SK-N-SH treated with all-trans-retinoic acid at 6 μM for 48 hours (cell line): Measurements from ENCODE around the gene CD151.

Source experiments
- ATAC-seq: fragments of 200-7000 bp; cut with Tn5 transposase; 3 replicates; pipeline ENCODE4 v1.9.1; 2020; ENCODE audit warnings: mild to moderate bottlenecking, moderate library complexity
- ARNTL ChIP-seq: fragments of 450-650 bp; formaldehyde crosslinking; IDR thresholded peaks from 2 replicates; pipeline ENCODE4 v1.5.0; 2020; ENCODE audit warnings: low read depth, mild to moderate bottlenecking, moderate library complexity, borderline replicate concordance
- BACH2 ChIP-seq: fragments of 250-450 bp; sonication (Bioruptor Pico); IDR thresholded peaks from 2 replicates; pipeline ENCODE4 v1.9.0; 2021; ENCODE audit warnings: mild to moderate bottlenecking, borderline replicate concordance
- CSDC2 ChIP-seq: fragments of 250-450 bp; sonication (Bioruptor Pico); IDR thresholded peaks from 2 replicates; pipeline ENCODE4 v1.5.0; 2020; ENCODE audit warnings: mild to moderate bottlenecking, moderate library complexity
- ESRRG ChIP-seq: fragments of 250-450 bp; sonication (Bioruptor Pico); IDR thresholded peaks from 2 replicates; pipeline ENCODE4 v1.6.1; 2021; ENCODE audit warnings: mild to moderate bottlenecking
- GLIS3 ChIP-seq: fragments of 250-450 bp; sonication (Bioruptor Pico); IDR thresholded peaks from 2 replicates; pipeline ENCODE4 v1.5.0; 2020; ENCODE audit warnings: mild to moderate bottlenecking, moderate library complexity
- ISL1 ChIP-seq: fragments of 250-450 bp; sonication (Bioruptor Pico); IDR thresholded peaks from 2 replicates; pipeline ENCODE4 v2.1.2; 2022; ENCODE audit warnings: mild to moderate bottlenecking, moderate library complexity
- OSR1 ChIP-seq: fragments of 250-450 bp; sonication (Bioruptor Pico); IDR thresholded peaks from 2 replicates; pipeline ENCODE4 v1.8.0; 2022; ENCODE audit warnings: moderate library complexity, mild to moderate bottlenecking, inconsistent platforms
- PATZ1 ChIP-seq: fragments of 250-450 bp; sonication (Bioruptor Pico); IDR thresholded peaks from 2 replicates; pipeline ENCODE4 v1.8.0; 2020; ENCODE audit warnings: mild to moderate bottlenecking, moderate library complexity, borderline replicate concordance
- POU6F1 ChIP-seq: fragments of 250-450 bp; sonication (Bioruptor Pico); IDR thresholded peaks from 2 replicates; pipeline ENCODE4 v1.8.0; 2021; ENCODE audit warnings: low read depth, mild to moderate bottlenecking, moderate library complexity, borderline replicate concordance
- PPARA ChIP-seq: fragments of 250-450 bp; sonication (Bioruptor Pico); IDR thresholded peaks from 2 replicates; pipeline ENCODE4 v1.5.0; 2020; ENCODE audit warnings: mild to moderate bottlenecking, borderline replicate concordance
- RARB ChIP-seq: fragments of 250-450 bp; sonication (Bioruptor Pico); IDR thresholded peaks from 2 replicates; pipeline ENCODE4 v1.8.0; 2021; ENCODE audit warnings: mild to moderate bottlenecking, moderate library complexity
- SNAI2 ChIP-seq: fragments of 250-450 bp; sonication (Bioruptor Pico); IDR thresholded peaks from 2 replicates; pipeline ENCODE4 v1.5.0; 2020; ENCODE audit warnings: mild to moderate bottlenecking, moderate library complexity
- TCF4 ChIP-seq: fragments of 250-450 bp; sonication (Bioruptor Pico); IDR thresholded peaks from 2 replicates; pipeline ENCODE4 v1.8.0; 2021; ENCODE audit warnings: mild to moderate bottlenecking, moderate library complexity, borderline replicate concordance
- TOX ChIP-seq: fragments of 250-450 bp; sonication (Bioruptor Pico); IDR thresholded peaks from 2 replicates; pipeline ENCODE4 v1.8.0; 2021; ENCODE audit warnings: mild to moderate bottlenecking, moderate library complexity, borderline replicate concordance
- TSHZ2 ChIP-seq: fragments of 250-450 bp; sonication (Bioruptor Pico); IDR thresholded peaks from 2 replicates; pipeline ENCODE4 v1.5.0; 2020; ENCODE audit warnings: mild to moderate bottlenecking, moderate library complexity
- ZC3H10 ChIP-seq: fragments of 250-450 bp; sonication (Bioruptor Pico); IDR thresholded peaks from 2 replicates; pipeline ENCODE4 v1.5.1; 2021; ENCODE audit warnings: mild to moderate bottlenecking, moderate library complexity
- ZFP3 ChIP-seq: fragments of 250-450 bp; sonication (Bioruptor Pico); IDR thresholded peaks from 2 replicates; pipeline ENCODE4 v1.5.0; 2020; ENCODE audit warnings: mild to moderate bottlenecking, moderate library complexity
- ZFP30 ChIP-seq: fragments of 450-650 bp; formaldehyde crosslinking; IDR thresholded peaks from 2 replicates; pipeline ENCODE4 v1.5.0; 2022; ENCODE audit warnings: mild to moderate bottlenecking, moderate library complexity
- ZNF565 ChIP-seq: fragments of 450-650 bp; formaldehyde crosslinking; conservative IDR thresholded peaks from 2 replicates; pipeline ENCODE4 v1.5.0; 2020; ENCODE audit warnings: low read depth, mild to moderate bottlenecking, moderate library complexity
- ZNF70 ChIP-seq: fragments of 450-650 bp; formaldehyde crosslinking; IDR thresholded peaks from 2 replicates; pipeline ENCODE4 v1.5.0; 2020; ENCODE audit warnings: mild to moderate bottlenecking, moderate library complexity
- ZNF8 ChIP-seq: fragments of 450-650 bp; formaldehyde crosslinking; IDR thresholded peaks from 2 replicates; pipeline ENCODE4 v1.5.0; 2020; ENCODE audit warnings: mild to moderate bottlenecking, moderate library complexity
- TF ChIP-seq, protein P1 (sequence below): fragments of 250-450 bp; sonication (Bioruptor Pico); IDR thresholded peaks from 2 replicates; pipeline ENCODE4 v1.5.1; 2021; ENCODE audit warnings: mild to moderate bottlenecking, moderate library complexity

The CD151 gene

DNA sequence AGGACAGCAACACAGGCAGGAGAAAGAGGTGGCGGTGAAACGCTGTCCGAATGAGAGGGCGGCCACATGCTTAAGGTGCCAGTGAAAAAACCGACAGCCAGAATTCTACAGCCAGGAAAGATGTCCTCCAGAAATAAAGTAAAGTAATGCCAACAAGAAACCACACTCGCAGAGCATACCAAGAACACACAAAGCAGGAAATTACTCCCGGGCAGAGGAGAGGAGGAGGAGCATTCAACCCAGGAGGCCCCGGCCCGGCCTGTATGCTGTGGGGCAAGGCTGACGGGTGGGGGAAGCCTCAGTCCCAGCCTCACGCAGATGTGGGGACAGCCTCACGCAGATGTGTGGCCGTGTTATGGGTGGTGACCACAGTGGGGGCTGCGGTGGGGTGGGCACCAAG, 49.8 kb downstream of the CD151 start:
- TF ChIP-seq ISL1 (CRISPR knock-in tag) (no peak), TOX (CRISPR knock-in tag) (no peak)
- TF ChIP-seq, all 23 proteins: peak for 0
- no peak for ATAC-seq

DNA sequence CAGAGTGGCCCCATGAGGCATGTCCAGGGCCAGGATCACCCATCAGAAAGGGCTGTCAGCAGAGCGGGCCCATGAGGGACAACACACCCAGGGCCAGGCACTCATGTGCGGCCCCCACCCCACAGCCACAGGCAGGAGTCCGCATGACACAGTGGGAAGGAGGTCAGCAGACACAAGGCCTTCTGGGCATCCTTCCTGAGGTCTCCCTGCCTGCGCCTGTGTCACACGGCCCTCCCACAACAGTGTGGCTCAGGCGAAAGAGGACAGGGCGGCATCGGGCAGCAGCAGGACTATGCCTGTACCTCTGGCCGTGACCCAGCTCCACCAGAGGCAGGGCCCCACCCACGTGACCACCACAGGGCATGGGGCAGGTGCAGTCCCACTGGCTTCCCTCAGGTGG, 50.8 kb downstream of the CD151 start:
- ATAC-seq: no peak
- TF ChIP-seq POU6F1 (CRISPR knock-in tag) (no peak), RARB (CRISPR knock-in tag) (no peak), TCF4 (CRISPR knock-in tag) (no peak), ZNF565 (no peak), ZFP3 (CRISPR knock-in tag) (no peak), ISL1 (CRISPR knock-in tag) (no peak), CSDC2 (CRISPR knock-in tag) (no peak), ARNTL (no peak)

DNA sequence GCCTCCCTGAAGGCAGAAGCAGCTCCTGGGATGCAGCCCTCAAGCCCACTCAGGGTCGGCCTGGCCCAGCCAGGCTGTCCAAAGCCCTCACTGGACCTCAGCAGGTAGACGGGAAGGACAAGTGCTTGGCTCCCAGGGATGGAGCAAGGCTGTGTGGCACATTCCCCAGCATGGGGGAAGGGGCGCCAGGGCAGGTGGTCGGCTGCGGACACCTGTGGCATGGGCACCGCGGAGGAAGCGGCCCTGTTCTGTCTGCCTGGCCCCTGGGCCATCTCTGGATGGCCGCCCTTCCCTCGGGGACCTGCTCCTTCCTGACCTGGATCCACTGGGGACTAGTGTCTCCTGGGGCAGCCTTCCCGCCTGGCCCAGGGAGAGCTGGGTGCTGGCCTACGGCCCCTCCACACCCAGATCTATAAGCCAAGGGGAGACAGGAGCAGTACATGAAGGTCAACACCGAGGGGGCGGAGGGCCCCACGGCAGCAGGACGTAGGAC, 51.9 kb downstream of the CD151 start:
- TF ChIP-seq BACH2 (CRISPR knock-in tag): no peak
- TF ChIP-seq OSR1 (CRISPR knock-in tag): no peak
- TF ChIP-seq SNAI2 (CRISPR knock-in tag): no peak
- TF ChIP-seq PPARA (CRISPR knock-in tag): no peak
- TF ChIP-seq RARB (CRISPR knock-in tag): no peak
- TF ChIP-seq GLIS3 (CRISPR knock-in tag): no peak
- TF ChIP-seq PATZ1 (CRISPR knock-in tag): no peak
- TF ChIP-seq ISL1 (CRISPR knock-in tag): no peak
- TF ChIP-seq ZNF70: no peak
- TF ChIP-seq TCF4 (CRISPR knock-in tag): no peak
- no peak for TF ChIP-seq ZNF8 (CRISPR knock-in tag)
- TF ChIP-seq, protein P1, sequence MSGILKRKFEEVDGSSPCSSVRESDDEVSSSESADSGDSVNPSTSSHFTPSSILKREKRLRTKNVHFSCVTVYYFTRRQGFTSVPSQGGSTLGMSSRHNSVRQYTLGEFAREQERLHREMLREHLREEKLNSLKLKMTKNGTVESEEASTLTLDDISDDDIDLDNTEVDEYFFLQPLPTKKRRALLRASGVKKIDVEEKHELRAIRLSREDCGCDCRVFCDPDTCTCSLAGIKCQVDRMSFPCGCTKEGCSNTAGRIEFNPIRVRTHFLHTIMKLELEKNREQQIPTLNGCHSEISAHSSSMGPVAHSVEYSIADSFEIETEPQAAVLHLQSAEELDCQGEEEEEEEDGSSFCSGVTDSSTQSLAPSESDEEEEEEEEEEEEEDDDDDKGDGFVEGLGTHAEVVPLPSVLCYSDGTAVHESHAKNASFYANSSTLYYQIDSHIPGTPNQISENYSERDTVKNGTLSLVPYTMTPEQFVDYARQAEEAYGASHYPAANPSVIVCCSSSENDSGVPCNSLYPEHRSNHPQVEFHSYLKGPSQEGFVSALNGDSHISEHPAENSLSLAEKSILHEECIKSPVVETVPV (CRISPR knock-in tag): no peak
- TF ChIP-seq ESRRG (CRISPR knock-in tag): no peak
- ATAC-seq: no peak

- no peak for TF ChIP-seq PPARA (CRISPR knock-in tag)
- no peak for TF ChIP-seq SNAI2 (CRISPR knock-in tag)
- TF ChIP-seq BACH2 (CRISPR knock-in tag): no peak
- TF ChIP-seq RARB (CRISPR knock-in tag): no peak
- TF ChIP-seq TSHZ2 (CRISPR knock-in tag): no peak
- TF ChIP-seq CSDC2 (CRISPR knock-in tag): no peak
- TF ChIP-seq ZFP30 (CRISPR knock-in tag): no peak
- TF ChIP-seq ISL1 (CRISPR knock-in tag): no peak
- TF ChIP-seq ZNF70: no peak
- no peak for TF ChIP-seq POU6F1 (CRISPR knock-in tag)
- no peak for TF ChIP-seq ZC3H10
- TF ChIP-seq ZNF8 (CRISPR knock-in tag): no peak
- TF ChIP-seq, protein P1 (CRISPR knock-in tag): no peak
- TF ChIP-seq TCF4 (CRISPR knock-in tag): no peak
- ATAC-seq: no peak
These were observed 53.8 kb downstream of the CD151 start for GRCh38 chr11:886568-886967.
